ENCODE measurements around the gene CD28.

Gene CD28

DNA sequence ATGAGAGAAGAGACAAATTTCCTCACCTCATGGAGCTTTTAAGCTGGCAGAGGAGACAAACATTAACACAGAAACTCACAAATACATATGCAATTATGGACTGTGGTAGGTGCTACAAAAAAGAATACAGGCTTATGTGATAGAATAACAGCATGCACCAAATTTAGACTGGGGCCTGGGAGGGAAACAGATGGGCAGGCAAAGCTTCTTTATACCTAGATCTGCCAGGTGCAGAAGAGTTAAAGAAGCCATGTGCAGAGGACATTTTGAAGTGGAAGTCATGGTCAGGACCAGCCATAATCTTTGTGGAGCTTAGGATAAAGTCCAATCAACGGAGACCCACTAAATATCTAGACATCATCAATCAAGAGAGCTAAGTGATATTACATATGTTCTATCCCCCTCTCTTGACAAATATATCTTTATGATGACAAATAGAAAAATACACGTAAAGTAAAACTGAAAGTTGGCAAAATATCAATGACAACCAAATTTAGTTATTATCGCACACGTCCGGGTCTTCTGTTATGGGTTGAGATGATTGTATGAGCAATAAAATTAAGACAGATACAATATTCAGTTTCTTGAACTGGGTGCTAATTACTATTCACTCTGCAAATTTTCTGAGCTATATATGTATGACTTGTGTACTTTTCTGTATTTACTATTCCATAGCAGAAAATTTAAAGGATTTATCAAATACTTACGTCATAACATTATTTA lies 44.1 kb downstream of the CD28 start:
- DNase-seq (ENCODE audit: low read depth), result no peak
- TF ChIP-seq, protein P1, sequence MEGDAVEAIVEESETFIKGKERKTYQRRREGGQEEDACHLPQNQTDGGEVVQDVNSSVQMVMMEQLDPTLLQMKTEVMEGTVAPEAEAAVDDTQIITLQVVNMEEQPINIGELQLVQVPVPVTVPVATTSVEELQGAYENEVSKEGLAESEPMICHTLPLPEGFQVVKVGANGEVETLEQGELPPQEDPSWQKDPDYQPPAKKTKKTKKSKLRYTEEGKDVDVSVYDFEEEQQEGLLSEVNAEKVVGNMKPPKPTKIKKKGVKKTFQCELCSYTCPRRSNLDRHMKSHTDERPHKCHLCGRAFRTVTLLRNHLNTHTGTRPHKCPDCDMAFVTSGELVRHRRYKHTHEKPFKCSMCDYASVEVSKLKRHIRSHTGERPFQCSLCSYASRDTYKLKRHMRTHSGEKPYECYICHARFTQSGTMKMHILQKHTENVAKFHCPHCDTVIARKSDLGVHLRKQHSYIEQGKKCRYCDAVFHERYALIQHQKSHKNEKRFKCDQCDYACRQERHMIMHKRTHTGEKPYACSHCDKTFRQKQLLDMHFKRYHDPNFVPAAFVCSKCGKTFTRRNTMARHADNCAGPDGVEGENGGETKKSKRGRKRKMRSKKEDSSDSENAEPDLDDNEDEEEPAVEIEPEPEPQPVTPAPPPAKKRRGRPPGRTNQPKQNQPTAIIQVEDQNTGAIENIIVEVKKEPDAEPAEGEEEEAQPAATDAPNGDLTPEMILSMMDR (conservative IDR thresholded peaks at IDR 0.05; ENCODE audit: low read length), result no peak
- no peak overlapping the region for H3K4me3 ChIP-seq (ENCODE audit: low read length)

DNA sequence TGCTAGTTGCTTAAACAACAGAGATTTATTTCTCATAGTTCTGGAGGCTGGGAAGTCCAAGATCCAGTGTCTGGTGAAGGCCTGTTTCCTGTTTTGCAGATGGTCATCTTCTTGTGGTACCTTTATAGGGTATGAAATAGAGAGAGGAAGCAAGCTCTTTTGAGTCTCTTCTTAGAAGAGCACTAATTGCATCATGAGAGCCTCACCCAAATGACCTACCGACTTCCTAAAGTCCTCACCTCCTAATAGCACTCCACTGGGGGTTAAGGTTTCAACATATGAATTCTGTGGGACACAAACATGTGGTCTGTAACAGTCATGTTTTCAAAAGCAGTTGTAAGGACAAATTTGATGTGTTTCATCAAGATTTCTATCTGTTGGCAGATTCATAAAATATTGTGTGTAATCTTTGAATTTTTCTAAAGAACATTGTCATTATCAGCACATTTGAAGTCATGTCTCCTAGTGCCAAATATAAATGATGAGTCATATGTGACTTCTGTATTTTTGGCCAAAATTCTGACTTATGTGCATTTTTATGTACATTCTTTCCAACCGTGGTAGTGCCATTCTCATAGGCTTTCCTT lies 45.3 kb downstream of the CD28 start:
- DNase-seq (ENCODE audit: low read depth), result no peak
- no peak overlapping the region for H3K4me3 ChIP-seq (ENCODE audit: low read length)
- TF ChIP-seq, protein P1 (conservative IDR thresholded peaks at IDR 0.05; ENCODE audit: low read length), result no peak

DNA sequence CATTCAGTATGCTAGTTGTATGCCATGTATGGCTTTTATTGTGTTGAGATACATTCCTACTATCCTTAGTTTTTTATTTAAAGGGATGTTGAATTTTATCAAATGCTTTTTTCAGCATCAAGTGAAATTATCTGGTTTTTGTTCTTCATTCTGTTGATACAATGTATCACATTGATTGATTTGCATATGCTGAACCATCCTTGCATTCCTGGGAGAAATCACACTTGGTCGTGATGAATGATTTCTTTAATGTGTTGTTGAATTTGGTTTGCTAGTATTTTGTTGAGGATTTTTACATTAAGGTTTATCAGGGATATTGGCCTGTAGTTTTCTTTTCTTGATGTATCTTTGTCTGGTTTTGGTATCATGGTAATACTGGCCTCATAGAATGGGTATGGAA lies 49.7 kb downstream of the CD28 start:
- TF ChIP-seq, protein P1 (conservative IDR thresholded peaks at IDR 0.05; ENCODE audit: low read length), result no peak
- DNase-seq (ENCODE audit: low read depth), result no peak

DNA sequence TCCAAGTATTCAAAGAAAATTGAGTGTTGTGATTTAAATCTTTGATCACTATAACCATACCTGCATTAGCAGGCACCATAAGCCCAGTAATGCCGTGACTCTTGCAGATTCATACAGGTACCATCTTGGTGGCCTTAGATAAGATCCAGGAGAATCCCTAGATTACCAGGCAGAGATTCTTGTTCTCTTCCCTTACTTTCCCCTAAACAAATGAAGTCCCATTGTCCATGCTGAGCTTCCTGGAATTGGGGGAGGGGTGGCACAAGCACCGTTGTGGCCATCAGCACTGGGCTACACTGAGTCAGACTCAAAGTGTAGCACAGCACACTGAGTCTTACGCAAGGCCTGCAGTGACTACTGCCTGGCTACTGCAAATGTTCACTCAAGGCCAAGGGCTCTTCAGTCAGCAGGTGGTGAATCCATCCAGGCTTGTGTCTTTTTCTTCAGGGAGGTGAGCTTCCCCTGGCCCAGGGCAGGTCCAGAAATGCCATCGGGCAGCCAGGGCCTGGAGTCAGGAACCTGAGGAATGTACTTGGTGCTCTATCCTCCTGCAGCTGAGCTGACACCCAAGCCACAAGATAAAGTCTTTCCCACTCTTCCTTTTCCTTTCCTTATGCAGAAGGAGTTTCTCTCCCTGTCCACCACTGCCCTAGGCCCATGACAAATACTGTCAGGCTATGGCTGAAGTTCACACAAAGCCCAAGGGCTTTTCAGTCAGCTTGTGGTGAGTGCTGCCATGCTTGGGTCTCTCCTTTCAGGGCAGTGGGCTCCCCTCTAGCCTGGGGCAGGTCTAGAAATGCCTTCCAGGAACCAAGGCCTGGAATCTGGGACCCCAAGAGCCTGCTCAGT lies 52.6 kb downstream of the CD28 start:
- TF ChIP-seq, protein P1 (conservative IDR thresholded peaks at IDR 0.05; ENCODE audit: low read length), result no peak
- no peak overlapping the region for H3K4me3 ChIP-seq (ENCODE audit: low read length)
- DNase-seq (ENCODE audit: low read depth), result peak; percentile 78

More for the DNA sequence above, 49.7 kb downstream of the CD28 start:
- no peak overlapping the region for H3K4me3 ChIP-seq (ENCODE audit: low read length)

DNA sequence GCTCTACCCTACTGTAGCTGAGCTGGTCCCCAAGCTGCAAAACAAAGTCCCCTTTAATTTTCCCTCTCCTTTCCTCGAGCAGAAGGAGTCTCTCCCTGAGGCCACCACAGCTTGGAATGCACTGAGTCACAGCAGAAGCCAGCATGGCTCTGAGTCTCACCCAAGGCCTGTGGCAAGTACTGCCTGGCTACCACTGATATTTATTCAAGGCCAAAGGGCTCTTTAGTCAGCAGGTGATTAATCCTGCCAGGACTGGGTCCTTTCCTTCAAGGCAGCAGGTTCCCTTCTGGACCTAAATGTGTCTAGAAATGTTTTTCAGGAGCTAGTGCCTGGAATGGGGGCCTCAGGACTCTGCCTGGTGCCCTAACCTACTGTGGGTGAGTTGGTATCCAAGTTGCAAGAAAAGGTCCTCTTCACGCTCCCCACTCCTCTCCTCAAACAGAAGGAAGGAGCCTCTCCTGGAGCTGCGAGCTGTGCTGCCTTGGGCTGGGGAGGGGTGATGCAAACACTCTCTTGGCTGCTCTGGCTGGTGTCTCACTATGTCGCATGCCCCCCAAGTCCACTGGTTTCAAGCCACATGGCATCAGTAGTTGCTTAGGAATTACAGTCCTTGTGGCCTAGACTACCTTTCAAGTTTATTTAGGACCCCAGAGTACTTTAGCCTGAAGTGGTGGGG lies 53.4 kb downstream of the CD28 start:
- peak; percentile 81 for DNase-seq (ENCODE audit: low read depth)
- TF ChIP-seq, protein P1 (conservative IDR thresholded peaks at IDR 0.05; ENCODE audit: low read length), result no peak
- no peak overlapping the region for H3K4me3 ChIP-seq (ENCODE audit: low read length)

DNA sequence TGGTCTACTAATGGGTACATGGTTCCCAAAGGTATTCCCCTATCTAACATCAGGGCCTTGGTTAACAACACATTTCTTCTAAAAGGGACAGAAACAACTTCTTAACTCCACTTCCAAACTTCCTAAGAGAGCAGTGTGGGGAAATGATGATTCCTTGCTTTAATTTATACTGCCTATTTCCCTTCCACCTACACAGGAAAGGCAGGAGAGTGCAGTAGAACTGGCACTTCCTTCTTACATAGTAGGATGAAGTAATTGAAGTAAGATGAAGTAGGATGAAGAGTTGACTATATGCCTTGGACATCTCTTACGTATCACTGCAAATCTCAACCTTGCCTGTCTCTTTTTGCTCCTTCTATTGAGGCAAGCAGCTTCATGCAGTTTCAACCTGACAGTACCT lies 54.7 kb downstream of the CD28 start:
- TF ChIP-seq, protein P1 (conservative IDR thresholded peaks at IDR 0.05; ENCODE audit: low read length), result no peak
- DNase-seq (ENCODE audit: low read depth), result no peak
- H3K4me3 ChIP-seq (ENCODE audit: low read length), result no peak overlapping the region

Data from AG10803 (cell line).